ENCODE measurements around the gene CUX1. TPM values are rescaled to one million over a fixed set of nuclear protein-coding genes. Genes with fewer than 3 reads are reported as not detected.

The CUX1 gene
- total RNA-seq, 2 experiments from 2014 or later: 35.6 to 38.0 TPM

- DNase-seq (no peak), ATAC-seq (ENCODE audit: poor library complexity) (no peak)
- no peak for TF ChIP-seq CTCF (IDR thresholded peaks at IDR 0.05)
- ChIA-PET CTCF (no interaction called here), POLR2A (no interaction called here)
- Mint-ChIP-seq H3K27me3 (no peaks in the 10 kb centered on the region), H3K36me3 (ENCODE audit: low read depth) (no peaks in the 10 kb centered on the region), H3K9me3 (no peaks in the 10 kb centered on the region), H3K4me3 (no peak overlapping the region), H3K27ac (no peak overlapping the region), H3K4me1 (ENCODE audit: low read depth) (no peaks in the 10 kb centered on the region)
- H3K9me3 ChIP-seq (ENCODE audit: control insufficient read depth in 1 of 2, insufficient read depth in 1 of 2, low read length in 2 of 2): peaks cover 0 to 4% of the 10 kb centered on the region in 2 experiments
- H3K27ac ChIP-seq (ENCODE audit: low read depth in 1 of 2, low read length in 2 of 2): no peak overlapping the region
- H3K27me3 ChIP-seq (ENCODE audit: control insufficient read depth in 1 of 2, insufficient read depth in 2 of 2, low read length in 2 of 2): no peaks in the 10 kb centered on the region
- H3K36me3 ChIP-seq (ENCODE audit: insufficient read depth, low read length): no peaks in the 10 kb centered on the region
- H3K4me1 ChIP-seq (ENCODE audit: insufficient read depth, low read length): no peaks in the 10 kb centered on the region
- H3K4me3 ChIP-seq (ENCODE audit: low read length): no peak overlapping the region
- intact Hi-C loops (cut with DNase I, micrococcal nuclease): no loop called here
Observed at GRCh38 chr7:102258073-102258748, 440.8 kb downstream of the CUX1 start.

GRCh38 chr7:102258749-102259107 is 441.3 kb downstream of the CUX1 start:
- POLR2A ChIA-PET: no interaction called here
- Mint-ChIP-seq H3K4me1 (ENCODE audit: low read depth) (no peaks in the 10 kb centered on the region), H3K27me3 (no peaks in the 10 kb centered on the region), H3K9me3 (no peaks in the 10 kb centered on the region), H3K27ac (no peak overlapping the region), H3K4me3 (no peak overlapping the region), H3K36me3 (ENCODE audit: low read depth) (no peaks in the 10 kb centered on the region)
- no peak for TF ChIP-seq CTCF (IDR thresholded peaks at IDR 0.05)
- DNase-seq (no peak), ATAC-seq (ENCODE audit: poor library complexity) (no peak)
- intact Hi-C loops (cut with DNase I, micrococcal nuclease): no loop called here
- Histone ChIP-seq H3K9me3 (ENCODE audit: control insufficient read depth in 1 of 2, insufficient read depth in 1 of 2, low read length in 2 of 2) (peaks cover 0 to 4% of the 10 kb centered on the region in 2 experiments), H3K27ac (ENCODE audit: low read depth in 1 of 2, low read length in 2 of 2) (no peak overlapping the region), H3K27me3 (ENCODE audit: control insufficient read depth in 1 of 2, insufficient read depth in 2 of 2, low read length in 2 of 2) (no peaks in the 10 kb centered on the region), H3K36me3 (ENCODE audit: insufficient read depth, low read length) (no peaks in the 10 kb centered on the region), H3K4me1 (ENCODE audit: insufficient read depth, low read length) (no peaks in the 10 kb centered on the region), H3K4me3 (ENCODE audit: low read length) (no peak overlapping the region)
- CTCF ChIA-PET: no interaction called here

- peaks cover 0 to 3% of the 10 kb centered on the region in 2 experiments for H3K9me3 ChIP-seq (ENCODE audit: control insufficient read depth in 1 of 2, insufficient read depth in 1 of 2, low read length in 2 of 2)
- no peaks in the 10 kb centered on the region for H3K36me3 Mint-ChIP-seq (ENCODE audit: low read depth)
- no peak overlapping the region for H3K27ac ChIP-seq (ENCODE audit: low read depth in 1 of 2, low read length in 2 of 2)
- no peak overlapping the region for H3K4me3 ChIP-seq (ENCODE audit: low read length)
- H3K27me3 ChIP-seq (ENCODE audit: control insufficient read depth in 1 of 2, insufficient read depth in 2 of 2, low read length in 2 of 2): no peaks in the 10 kb centered on the region
- no peaks in the 10 kb centered on the region for H3K4me1 ChIP-seq (ENCODE audit: insufficient read depth, low read length)
- no peak overlapping the region for H3K4me3 Mint-ChIP-seq
- H3K36me3 ChIP-seq (ENCODE audit: insufficient read depth, low read length): no peaks in the 10 kb centered on the region
- no peak for DNase-seq
- no peaks in the 10 kb centered on the region for H3K4me1 Mint-ChIP-seq (ENCODE audit: low read depth)
- ATAC-seq (ENCODE audit: poor library complexity): no peak
- no peak overlapping the region for H3K27ac Mint-ChIP-seq
- CTCF ChIA-PET: no interaction called here
- no peaks in the 10 kb centered on the region for H3K27me3 Mint-ChIP-seq
- no peaks in the 10 kb centered on the region for H3K9me3 Mint-ChIP-seq
- POLR2A ChIA-PET: no interaction called here
- intact Hi-C loops (cut with DNase I, micrococcal nuclease): no loop called here
- TF ChIP-seq CTCF (IDR thresholded peaks at IDR 0.05): no peak
Observed at GRCh38 chr7:102260856-102261255, 443.4 kb downstream of the CUX1 start.
